Measurements from ENCODE around the gene PSMD2. TPM values are rescaled to one million over a fixed set of nuclear protein-coding genes. Genes with fewer than 3 reads are reported as not detected.
A peak's percentile ranks its signal among the peaks of the same experiment; 100 is the strongest.
"Not testable (repeated sequence)": the region's sequence is repeated elsewhere in the genome, so short reads cannot be mapped to it uniquely, and the experiment has no call there.

Gene PSMD2
- total RNA-seq, 4 donors from 2014 or later = 136 to 320 (median 244) TPM

- peaks cover 0 to 3% of the 10 kb centered on the region in 2 donors for H3K36me3 ChIP-seq
- TF ChIP-seq POLR2A (IDR thresholded peaks at IDR 0.05) (no peak), CTCF (IDR thresholded peaks at IDR 0.05) (no peak)
- H3K27me3 ChIP-seq = peaks cover 28% of the 10 kb centered on the region
- WGBS, 2 donors = 0 to 1% methylated on average over 18 to 23 of the region's 49 CpGs
- peak overlapping the region in 1 of 3 donors; percentile 26 for H3K4me3 ChIP-seq (replicated peaks in 1 of 3)
- intact Hi-C loops (cut with DNase I) = no loop called here
- DNase-seq = no peak
- peaks cover 23 to 30% of the 10 kb centered on the region in 2 donors for H3K4me1 ChIP-seq
- H3K9me3 ChIP-seq = no peaks in the 10 kb centered on the region
- H3K27ac ChIP-seq = no peak overlapping the region
Measured at GRCh38 chr3:184260724-184261269, 38.2 kb upstream of the PSMD2 start.

- no peak within 1 kb of the TSS for H3K27ac ChIP-seq
- peaks cover 28% of the 10 kb centered on the region for H3K27me3 ChIP-seq
- 0 to 1% methylated on average over 9 to 14 of the region's 67 CpGs for WGBS, 2 donors
- intact Hi-C loops (cut with DNase I) = no loop called here
- peak within 1 kb of the TSS in 1 of 3 donors; percentile 26 for H3K4me3 ChIP-seq (replicated peaks in 1 of 3)
- H3K9me3 ChIP-seq = no peaks in the 10 kb centered on the region
- H3K4me1 ChIP-seq = peaks cover 23 to 30% of the 10 kb centered on the region in 2 donors
- peak; percentile 22 for DNase-seq
- TF ChIP-seq POLR2A (IDR thresholded peaks at IDR 0.05) = no peak
- TF ChIP-seq CTCF (IDR thresholded peaks at IDR 0.05) = no peak
- H3K36me3 ChIP-seq = peaks cover 0 to 3% of the 10 kb centered on the region in 2 donors
Measured at GRCh38 chr3:184261270-184261853, 37.7 kb upstream of the PSMD2 start, which contains the start of gene CAMK2N2. Gene CAMK2N2, minus strand, starts transcription at chr3:184261553. Its CDS starts 268 bp downstream, at chr3:184261285.

GRCh38 chr3:184261854-184262763 lies 36.9 kb upstream of the PSMD2 start:
- DNase-seq = peak in 1 of 2 donors; percentile 30

GRCh38 chr3:184262764-184263179 lies 36.3 kb upstream of the PSMD2 start:
- Histone ChIP-seq H3K4me1 (peaks cover 23 to 30% of the 10 kb centered on the region in 2 donors), H3K27me3 (peaks cover 28% of the 10 kb centered on the region), H3K9me3 (no peaks in the 10 kb centered on the region), H3K27ac (no peak overlapping the region), H3K4me3 (replicated peaks in 1 of 3) (no peak overlapping the region), H3K36me3 (peaks cover 0 to 3% of the 10 kb centered on the region in 2 donors)
- WGBS, 2 donors = 13 to 20% methylated on average over 15 of the region's 15 CpGs
- intact Hi-C loops (cut with DNase I) = no loop called here
- no peak for DNase-seq
- no peak for TF ChIP-seq CTCF (IDR thresholded peaks at IDR 0.05)
- TF ChIP-seq POLR2A (IDR thresholded peaks at IDR 0.05) = no peak

More at GRCh38 chr3:184261854-184262763, 36.9 kb upstream of the PSMD2 start:
- peaks cover 0 to 3% of the 10 kb centered on the region in 2 donors for H3K36me3 ChIP-seq
- no peaks in the 10 kb centered on the region for H3K9me3 ChIP-seq
- H3K4me1 ChIP-seq = peaks cover 23 to 30% of the 10 kb centered on the region in 2 donors
- intact Hi-C loops (cut with DNase I) = no loop called here
- peaks cover 28% of the 10 kb centered on the region for H3K27me3 ChIP-seq
- WGBS, 2 donors = 1 to 4% methylated on average over 37 of the region's 66 CpGs
- TF ChIP-seq CTCF (IDR thresholded peaks at IDR 0.05) (no peak), POLR2A (IDR thresholded peaks at IDR 0.05) (no peak)
- H3K27ac ChIP-seq = no peak overlapping the region
- no peak overlapping the region for H3K4me3 ChIP-seq (replicated peaks in 1 of 3)

GRCh38 chr3:184267249-184267648 lies 31.8 kb upstream of the PSMD2 start:
- H3K27ac ChIP-seq; H3K4me1 ChIP-seq; H3K9me3 ChIP-seq; H3K36me3 ChIP-seq; H3K4me3 ChIP-seq (replicated peaks in 1 of 3); DNase-seq; intact Hi-C loops (cut with DNase I): not testable (repeated sequence)
- WGBS, 2 donors = 82 to 94% methylated on average over 1 of the region's 1 CpG
- H3K27me3 ChIP-seq = peaks cover 10% of the 10 kb centered on the region

Data from thyroid gland (tissue), 4 donors.